HEK293 (cell line): Measurements from ENCODE around the gene CPNE2.

Source experiments
- BCL11B ChIP-seq: fragments of 450-650 bp; formaldehyde crosslinking; IDR thresholded peaks from 2 replicates; pipeline ENCODE4 v1.5.1; 2016; ENCODE audit warnings: low read depth, missing biosample characterization, missing genetic modification characterization
- KLF1 ChIP-seq: fragments of 450-650 bp; formaldehyde crosslinking; IDR thresholded peaks from 2 replicates; pipeline ENCODE4 v1.5.1; 2016; ENCODE audit warnings: missing biosample characterization, missing genetic modification characterization
- SETDB1 ChIP-seq: IDR thresholded peaks from one replicate; pipeline ENCODE4 v1.6.1; 2017; ENCODE audit warnings: mild to moderate bottlenecking, low read length, moderate library complexity, mixed read lengths; ENCODE audit not compliant: insufficient read length
- ZNF214 ChIP-seq: fragments of 450-650 bp; formaldehyde crosslinking; IDR thresholded peaks from 2 replicates; pipeline ENCODE4 v1.5.1; 2017; ENCODE audit warnings: missing biosample characterization, mild to moderate bottlenecking, missing genetic modification characterization, borderline replicate concordance
- ZNF248 ChIP-seq: fragments of 450-650 bp; formaldehyde crosslinking; IDR thresholded peaks from 2 replicates; pipeline ENCODE4 v1.5.1; 2017; ENCODE audit warnings: missing biosample characterization, missing genetic modification characterization
- ZNF354C ChIP-seq: fragments of 450-650 bp; formaldehyde crosslinking; IDR thresholded peaks from 2 replicates; pipeline ENCODE4 v1.5.1; 2016; ENCODE audit warnings: missing biosample characterization, missing genetic modification characterization, low read depth, borderline replicate concordance
- ZNF621 ChIP-seq: fragments of 450-650 bp; formaldehyde crosslinking; IDR thresholded peaks from 2 replicates; pipeline ENCODE4 v1.5.1; 2017; ENCODE audit warnings: missing biosample characterization, missing genetic modification characterization
- TF ChIP-seq, protein P1 (sequence below): fragments of 450-650 bp; formaldehyde crosslinking; IDR thresholded peaks from 2 replicates; pipeline ENCODE4 v1.5.1; 2016; ENCODE audit warnings: missing biosample characterization, missing genetic modification characterization
- TF ChIP-seq, protein P2 (sequence below): fragments of 450-650 bp; IDR thresholded peaks from 2 replicates; pipeline ENCODE4 v1.5.1; 2018; ENCODE audit warnings: missing biosample characterization, missing genetic modification characterization

DNA sequence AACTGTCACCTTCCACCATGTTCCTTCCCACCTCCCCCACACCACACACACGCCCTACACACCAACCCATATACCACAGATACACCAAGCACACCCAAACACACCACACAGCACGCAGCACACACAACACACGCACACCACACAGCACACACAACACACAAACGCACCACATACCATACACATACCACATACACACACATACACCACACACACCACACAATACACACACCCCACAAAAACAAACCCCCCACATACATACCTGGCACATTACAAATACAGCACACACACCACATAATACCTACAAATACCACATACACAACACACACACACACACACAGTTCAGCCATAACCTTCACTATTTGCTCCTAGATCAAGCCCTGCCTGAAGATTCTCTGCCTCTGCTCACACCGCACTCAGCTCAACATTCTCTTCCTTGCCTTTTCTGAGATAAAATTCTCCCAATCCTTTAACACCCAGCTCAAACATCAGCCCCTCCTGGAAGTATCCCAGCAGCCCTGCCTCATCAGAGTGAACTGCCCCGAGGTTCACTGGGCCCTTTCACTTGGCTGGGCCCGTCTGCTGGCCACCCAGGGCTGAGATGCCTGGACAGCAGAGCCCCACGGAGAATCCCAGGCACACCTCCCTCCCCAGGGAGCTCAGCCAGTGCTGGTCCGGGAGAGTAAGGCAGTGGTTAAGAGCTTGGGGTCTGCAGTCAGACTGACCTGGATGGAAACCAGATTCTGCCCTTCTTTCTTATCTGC is 31.9 kb upstream of the CPNE2 start:
- TF ChIP-seq ZNF621 (tag by site-specific recombination) (no peak), ZNF214 (no peak), SETDB1 (no peak), KLF1 (tag by site-specific recombination) (no peak), BCL11B (tag by site-specific recombination) (no peak), ZNF354C (tag by site-specific recombination) (no peak), ZNF248 (tag by site-specific recombination) (no peak)
- TF ChIP-seq, protein P1, sequence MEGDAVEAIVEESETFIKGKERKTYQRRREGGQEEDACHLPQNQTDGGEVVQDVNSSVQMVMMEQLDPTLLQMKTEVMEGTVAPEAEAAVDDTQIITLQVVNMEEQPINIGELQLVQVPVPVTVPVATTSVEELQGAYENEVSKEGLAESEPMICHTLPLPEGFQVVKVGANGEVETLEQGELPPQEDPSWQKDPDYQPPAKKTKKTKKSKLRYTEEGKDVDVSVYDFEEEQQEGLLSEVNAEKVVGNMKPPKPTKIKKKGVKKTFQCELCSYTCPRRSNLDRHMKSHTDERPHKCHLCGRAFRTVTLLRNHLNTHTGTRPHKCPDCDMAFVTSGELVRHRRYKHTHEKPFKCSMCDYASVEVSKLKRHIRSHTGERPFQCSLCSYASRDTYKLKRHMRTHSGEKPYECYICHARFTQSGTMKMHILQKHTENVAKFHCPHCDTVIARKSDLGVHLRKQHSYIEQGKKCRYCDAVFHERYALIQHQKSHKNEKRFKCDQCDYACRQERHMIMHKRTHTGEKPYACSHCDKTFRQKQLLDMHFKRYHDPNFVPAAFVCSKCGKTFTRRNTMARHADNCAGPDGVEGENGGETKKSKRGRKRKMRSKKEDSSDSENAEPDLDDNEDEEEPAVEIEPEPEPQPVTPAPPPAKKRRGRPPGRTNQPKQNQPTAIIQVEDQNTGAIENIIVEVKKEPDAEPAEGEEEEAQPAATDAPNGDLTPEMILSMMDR (tag by site-specific recombination), result no peak
- TF ChIP-seq, protein P2, sequence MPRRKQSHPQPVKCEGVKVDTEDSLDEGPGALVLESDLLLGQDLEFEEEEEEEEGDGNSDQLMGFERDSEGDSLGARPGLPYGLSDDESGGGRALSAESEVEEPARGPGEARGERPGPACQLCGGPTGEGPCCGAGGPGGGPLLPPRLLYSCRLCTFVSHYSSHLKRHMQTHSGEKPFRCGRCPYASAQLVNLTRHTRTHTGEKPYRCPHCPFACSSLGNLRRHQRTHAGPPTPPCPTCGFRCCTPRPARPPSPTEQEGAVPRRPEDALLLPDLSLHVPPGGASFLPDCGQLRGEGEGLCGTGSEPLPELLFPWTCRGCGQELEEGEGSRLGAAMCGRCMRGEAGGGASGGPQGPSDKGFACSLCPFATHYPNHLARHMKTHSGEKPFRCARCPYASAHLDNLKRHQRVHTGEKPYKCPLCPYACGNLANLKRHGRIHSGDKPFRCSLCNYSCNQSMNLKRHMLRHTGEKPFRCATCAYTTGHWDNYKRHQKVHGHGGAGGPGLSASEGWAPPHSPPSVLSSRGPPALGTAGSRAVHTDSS (tag by site-specific recombination), result no peak
